GM12878 (cell line): Measurements from ENCODE around the gene EPGN. TPM values are rescaled to one million over a fixed set of nuclear protein-coding genes. Genes with fewer than 3 reads are reported as not detected.

Source experiments
- ATAC-seq: fragments of 200-7000 bp; cut with Tn5 transposase; 3 replicates; pipeline ENCODE4 v1.9.1; 2020; ENCODE audit warnings: mild to moderate bottlenecking, moderate library complexity
- BruUV-seq: library from RNA; stranded (reverse); fragments of 400-500 nt; replicated peaks from 2 replicates; lab custom pipeline; 2021; lab: Mats Ljungman, UMichigan
- CTCF ChIA-PET: fragments of 300-600 bp; sonication (Branson Sonifier 250); formaldehyde crosslinking; extraction: SDS; loops from one replicate; lab custom pipeline; 2021; ENCODE audit warnings: inconsistent platforms; lab: Yijun Ruan, JAX
- POLR2A ChIA-PET: fragments of 350-600 bp; formaldehyde crosslinking; extraction: SDS; loops from one replicate; lab custom pipeline; 2021; ENCODE audit warnings: inconsistent platforms; lab: Charles Lee
- RAD21 ChIA-PET: fragments of 300-600 bp; sonication (Branson Sonifier 250); formaldehyde crosslinking; loops from one replicate; lab custom pipeline; 2023; ENCODE audit warnings: antibody characterized with exemption; ENCODE audit not compliant: unreplicated experiment; lab: Charles Lee
- SMC1A ChIA-PET: fragments of 300-600 bp; sonication (Branson Sonifier 250); formaldehyde crosslinking; loops from one replicate; lab custom pipeline; 2023; ENCODE audit not compliant: unreplicated experiment, uncharacterized antibody; lab: Charles Lee
- DNase-seq: peaks from one replicate; pipeline ENCODE4 v3.0.0-alpha.2; 2011; ENCODE audit warnings: low read depth, low spot score
- FAIRE-seq: peaks from 3 replicates; lab custom pipeline; 2011; peaks lifted over from hg19 to GRCh38; lab: Jason Lieb, UNC
- H2AFZ ChIP-seq: 2 replicates; pipeline ENCODE4 v1.6.0; 2011; ENCODE audit warnings: low read depth, low read length, control low read depth; ENCODE audit not compliant: control insufficient read depth
- H3K27ac ChIP-seq: 2 replicates; pipeline ENCODE4 v1.5.1; 2011; ENCODE audit warnings: control low read depth; ENCODE audit not compliant: control insufficient read depth, insufficient read depth
- H3K27me3 ChIP-seq, 2 experiments: replicated peaks in 1 of 2; 2 replicates each; pipeline versions ENCODE4 v1.6.0 to v1.6.1; 2011; ENCODE audit warnings: low read length in 1 of 2; ENCODE audit not compliant: control insufficient read depth in 2 of 2, insufficient read depth in 2 of 2
- H3K36me3 ChIP-seq, 2 experiments: 2 replicates each; pipeline ENCODE4 v1.5.1; 2011; ENCODE audit warnings: low read length in 1 of 2; ENCODE audit not compliant: control insufficient read depth in 2 of 2, insufficient read depth in 2 of 2
- H3K4me1 ChIP-seq: 2 replicates; pipeline ENCODE4 v1.6.1; 2011; ENCODE audit warnings: mild to moderate bottlenecking, low read length, moderate library complexity, mixed read lengths; ENCODE audit not compliant: control insufficient read depth, insufficient read depth
- H3K4me2 ChIP-seq: 2 replicates; pipeline ENCODE4 v1.6.0; 2011; ENCODE audit warnings: control low read depth; ENCODE audit not compliant: control insufficient read depth, insufficient read depth
- H3K4me3 ChIP-seq: fragments of 200-600 bp; sonication (generic); 2 replicates; pipeline ENCODE4 v1.5.1; 2016
- H3K79me2 ChIP-seq: 2 replicates; pipeline ENCODE4 v1.6.0; 2011; ENCODE audit warnings: low read length; ENCODE audit not compliant: control insufficient read depth, insufficient read depth
- H3K9ac ChIP-seq: 2 replicates; pipeline ENCODE4 v1.8.0; 2011; ENCODE audit warnings: low read length, control low read depth, mixed read lengths; ENCODE audit not compliant: control insufficient read depth, insufficient read depth
- H3K9me3 ChIP-seq: replicated peaks from 3 replicates; pipeline ENCODE4 v1.5.1; 2011; ENCODE audit warnings: mild to moderate bottlenecking, low read length; ENCODE audit not compliant: control insufficient read depth, insufficient read depth
- H4K20me1 ChIP-seq: 2 replicates; pipeline ENCODE4 v1.6.0; 2011; ENCODE audit not compliant: control insufficient read depth, insufficient read depth
- EZH2 ChIP-seq: IDR thresholded peaks from 2 replicates; pipeline ENCODE4 v1.6.1; 2012; ENCODE audit warnings: low read depth, mild to moderate bottlenecking, control low read depth, inconsistent platforms, low read length, borderline replicate concordance; ENCODE audit not compliant: control insufficient read depth
- ZBED1 ChIP-seq: IDR thresholded peaks from 2 replicates; pipeline ENCODE4 v1.6.1; 2016; ENCODE audit warnings: borderline replicate concordance
- WGBS: methylation state at CpG from one replicate; pipeline ENCODE4 v1.1.6; 2016; ENCODE audit warnings: low lambda C conversion rate; ENCODE audit not compliant: insufficient replicate concordance, insufficient coverage; ENCODE audit errors: missing lambda C conversion rate; 5-methylcytosine and 5-hydroxymethylcytosine counted together
- in situ Hi-C: fragments of 300-500 bp; cut with MboI; formaldehyde crosslinking; loops from 9 replicates; pipeline ENCODE4 v1.14.3; 2018; ENCODE audit warnings: mixed read lengths
- intact Hi-C: fragments of 100-400 bp; cut with micrococcal nuclease; formaldehyde crosslinking; loops from one replicate; pipeline ENCODE4 v1.14.2; 2022; ENCODE audit not compliant: unreplicated experiment
- polyA plus RNA-seq, 11 experiments: library from polyadenylated mRNA; depleted of rRNA in 4 of 11; unstranded in 6 of 11; stranded (reverse) in 5 of 11; fragments of >200 nt; fragmentation: Nextera tagmentation in 4 of 11; fragmentation: Illumina TruSeq in 1 of 11; extraction: Ambion mirVana in 4 of 11; extraction: Trizol in 1 of 11; gene quantifications; 1 replicate in 1 of 11; 2 replicates in 10 of 11; pipeline versions ENCODE4 v1.2.1 to v1.2.3, GENCODE V29; 2011 to 2016; ENCODE audit warnings: inconsistent platforms in 2 of 11, missing spikeins in 2 of 11, low read depth in 1 of 11
- total RNA-seq, 4 experiments: library from RNA; depleted of rRNA in 3 of 4; stranded (reverse); fragments of >200 nt in 3 of 4; fragmentation: Illumina TruSeq in 1 of 4; extraction: Trizol in 1 of 4; gene quantifications; 2 replicates each; pipeline versions ENCODE4 v1.2.1 to v1.2.3, GENCODE V29; 2013 to 2021
- TF ChIP-seq, protein P1 (sequence below): fragments of 450-650 bp; formaldehyde crosslinking; IDR thresholded peaks from 2 replicates; pipeline ENCODE4 v1.5.0; 2022; ENCODE audit warnings: mild to moderate bottlenecking, missing genetic modification characterization
- TF ChIP-seq, protein P2 (sequence below): fragments of 450-650 bp; IDR thresholded peaks from 2 replicates; pipeline ENCODE4 v1.6.1; 2017; ENCODE audit warnings: low read depth, mild to moderate bottlenecking, moderate library complexity

The EPGN gene
- total and polyA plus RNA-seq, 10 of the 15 experiments (the other 5 are each of a cell fraction or from before 2014, with no cell fraction given): 0.06 to 0.54 (median 0.28) TPM; not detected in 6

DNA sequence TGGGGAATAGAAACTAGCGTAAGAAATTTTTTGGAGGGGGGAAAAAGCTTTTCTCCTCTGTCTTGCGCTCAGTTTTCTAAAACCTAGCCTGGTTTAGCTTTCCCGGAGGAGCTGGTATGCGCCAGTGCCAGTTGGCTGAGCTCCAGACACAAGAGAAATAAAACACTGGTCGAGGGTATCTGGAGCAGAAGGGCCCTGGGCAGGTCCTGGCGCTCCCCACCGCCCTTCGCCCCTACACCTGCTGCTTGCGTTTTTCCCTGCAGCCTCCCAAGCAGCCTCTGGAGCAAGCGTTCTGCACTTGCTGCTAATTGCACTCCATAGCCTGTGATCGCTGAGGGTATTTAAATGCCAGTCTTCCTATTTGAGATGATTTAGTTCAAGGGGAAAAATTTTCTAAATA, 57.5 kb downstream of the EPGN start:
- ChIA-PET POLR2A (no interaction called here), CTCF (interaction anchor here (1.0 kb wide), 1 partner anchor 259 kb away, joined by 3 read pairs; no protein-coding TSS in a partner anchor), SMC1A (no interaction called here), RAD21 (no interaction called here)
- WGBS: 43% methylated on average over 10 of the region's 11 CpGs
- Histone ChIP-seq H3K36me3 (no peaks in the 10 kb centered on the region), H3K4me1 (no peaks in the 10 kb centered on the region; the same call in 1 of the 2 replicates), H3K9ac (no peak overlapping the region), H3K4me3 (no peak overlapping the region), H4K20me1 (no peaks in the 10 kb centered on the region), H2AFZ (no peak overlapping the region), H3K79me2 (no peaks in the 10 kb centered on the region), H3K27ac (no peak overlapping the region), H3K4me2 (no peak overlapping the region), H3K9me3 (no peaks in the 10 kb centered on the region), H3K27me3 (peaks cover 2 to 10% of the 10 kb centered on the region in 2 experiments; a peak in 3 of 4 replicates)
- no peak for TF ChIP-seq ZBED1
- TF ChIP-seq, protein P1, sequence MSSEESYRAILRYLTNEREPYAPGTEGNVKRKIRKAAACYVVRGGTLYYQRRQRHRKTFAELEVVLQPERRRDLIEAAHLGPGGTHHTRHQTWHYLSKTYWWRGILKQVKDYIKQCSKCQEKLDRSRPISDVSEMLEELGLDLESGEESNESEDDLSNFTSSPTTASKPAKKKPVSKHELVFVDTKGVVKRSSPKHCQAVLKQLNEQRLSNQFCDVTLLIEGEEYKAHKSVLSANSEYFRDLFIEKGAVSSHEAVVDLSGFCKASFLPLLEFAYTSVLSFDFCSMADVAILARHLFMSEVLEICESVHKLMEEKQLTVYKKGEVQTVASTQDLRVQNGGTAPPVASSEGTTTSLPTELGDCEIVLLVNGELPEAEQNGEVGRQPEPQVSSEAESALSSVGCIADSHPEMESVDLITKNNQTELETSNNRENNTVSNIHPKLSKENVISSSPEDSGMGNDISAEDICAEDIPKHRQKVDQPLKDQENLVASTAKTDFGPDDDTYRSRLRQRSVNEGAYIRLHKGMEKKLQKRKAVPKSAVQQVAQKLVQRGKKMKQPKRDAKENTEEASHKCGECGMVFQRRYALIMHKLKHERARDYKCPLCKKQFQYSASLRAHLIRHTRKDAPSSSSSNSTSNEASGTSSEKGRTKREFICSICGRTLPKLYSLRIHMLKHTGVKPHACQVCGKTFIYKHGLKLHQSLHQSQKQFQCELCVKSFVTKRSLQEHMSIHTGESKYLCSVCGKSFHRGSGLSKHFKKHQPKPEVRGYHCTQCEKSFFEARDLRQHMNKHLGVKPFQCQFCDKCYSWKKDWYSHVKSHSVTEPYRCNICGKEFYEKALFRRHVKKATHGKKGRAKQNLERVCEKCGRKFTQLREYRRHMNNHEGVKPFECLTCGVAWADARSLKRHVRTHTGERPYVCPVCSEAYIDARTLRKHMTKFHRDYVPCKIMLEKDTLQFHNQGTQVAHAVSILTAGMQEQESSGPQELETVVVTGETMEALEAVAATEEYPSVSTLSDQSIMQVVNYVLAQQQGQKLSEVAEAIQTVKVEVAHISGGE (CRISPR knock-in tag): no peak
- no peak for TF ChIP-seq EZH2
- TF ChIP-seq, protein P2, sequence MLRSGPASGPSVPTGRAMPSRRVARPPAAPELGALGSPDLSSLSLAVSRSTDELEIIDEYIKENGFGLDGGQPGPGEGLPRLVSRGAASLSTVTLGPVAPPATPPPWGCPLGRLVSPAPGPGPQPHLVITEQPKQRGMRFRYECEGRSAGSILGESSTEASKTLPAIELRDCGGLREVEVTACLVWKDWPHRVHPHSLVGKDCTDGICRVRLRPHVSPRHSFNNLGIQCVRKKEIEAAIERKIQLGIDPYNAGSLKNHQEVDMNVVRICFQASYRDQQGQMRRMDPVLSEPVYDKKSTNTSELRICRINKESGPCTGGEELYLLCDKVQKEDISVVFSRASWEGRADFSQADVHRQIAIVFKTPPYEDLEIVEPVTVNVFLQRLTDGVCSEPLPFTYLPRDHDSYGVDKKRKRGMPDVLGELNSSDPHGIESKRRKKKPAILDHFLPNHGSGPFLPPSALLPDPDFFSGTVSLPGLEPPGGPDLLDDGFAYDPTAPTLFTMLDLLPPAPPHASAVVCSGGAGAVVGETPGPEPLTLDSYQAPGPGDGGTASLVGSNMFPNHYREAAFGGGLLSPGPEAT: no peak
- BruUV-seq: TSS peak; percentile 67
- DNase-seq (no peak), FAIRE-seq (no peak), ATAC-seq (no peak)
- intact Hi-C loops: no loop called here
- in situ Hi-C loops: no loop called here

Other genes starting within 250 kb of the EPGN start
- gene CXCL2, start 209.3 kb upstream of the EPGN start, total RNA-seq (2014; rRNA removed): not detected in 2 replicates
- gene CXCL2, start 209.3 kb upstream of the EPGN start, total RNA-seq (2014; rRNA removed; fragmentation: Illumina TruSeq; extraction: Trizol): not detected in 2 replicates
- gene CXCL2, start 209.3 kb upstream of the EPGN start, total RNA-seq (2021): not detected in 2 replicates
- gene CXCL2, start 209.3 kb upstream of the EPGN start, polyA plus RNA-seq (2011; rRNA removed): not detected in 2 replicates
- not detected in 2 replicates for gene CXCL2, start 209.3 kb upstream of the EPGN start, polyA plus RNA-seq (2014; fragmentation: Illumina TruSeq; extraction: Trizol)
- gene CXCL2, start 209.3 kb upstream of the EPGN start, polyA plus RNA-seq (2014; fragmentation: Nextera tagmentation; extraction: Ambion mirVana): not detected
- not detected in 2 replicates for gene CXCL2, start 209.3 kb upstream of the EPGN start, polyA plus RNA-seq (2014; rRNA removed)
- gene CXCL2, start 209.3 kb upstream of the EPGN start, polyA plus RNA-seq (2016; fragmentation: Nextera tagmentation; extraction: Ambion mirVana): not detected
- 18.4 and 20.1 TPM in 2 replicates for gene MTHFD2L, start 150.4 kb upstream of the EPGN start, total RNA-seq (2014; rRNA removed)
- 14.4 and 19.8 TPM in 2 replicates for gene MTHFD2L, start 150.4 kb upstream of the EPGN start, total RNA-seq (2014; rRNA removed; fragmentation: Illumina TruSeq; extraction: Trizol)
- gene MTHFD2L, start 150.4 kb upstream of the EPGN start, total RNA-seq (2021): 10.6 and 12.5 TPM in 2 replicates
- 16.3 and 24.4 TPM in 2 replicates for gene MTHFD2L, start 150.4 kb upstream of the EPGN start, polyA plus RNA-seq (2011; rRNA removed)
- gene MTHFD2L, start 150.4 kb upstream of the EPGN start, polyA plus RNA-seq (2014; fragmentation: Illumina TruSeq; extraction: Trizol): 8.8 and 10.3 TPM in 2 replicates
- 10 to 100 TPM in 1 of 2 experiments, 1 to 10 TPM in 1; 4.8 to 11.5 TPM for gene MTHFD2L, start 150.4 kb upstream of the EPGN start, polyA plus RNA-seq (2014; fragmentation: Nextera tagmentation; extraction: Ambion mirVana)
- gene MTHFD2L, start 150.4 kb upstream of the EPGN start, polyA plus RNA-seq (2014; rRNA removed): 11.2 and 14.4 TPM in 2 replicates
- 10 to 100 TPM; 20.4 to 25.4 TPM for gene MTHFD2L, start 150.4 kb upstream of the EPGN start, polyA plus RNA-seq (2016; fragmentation: Nextera tagmentation; extraction: Ambion mirVana)
- gene EREG, start 56.7 kb downstream of the EPGN start, total RNA-seq (2014; rRNA removed): not detected in 2 replicates
- gene EREG, start 56.7 kb downstream of the EPGN start, total RNA-seq (2014; rRNA removed; fragmentation: Illumina TruSeq; extraction: Trizol): not detected in 2 replicates
- 0.05 TPM in 1 of 2 replicates, not detected in the other for gene EREG, start 56.7 kb downstream of the EPGN start, total RNA-seq (2021)
- not detected in 2 replicates for gene EREG, start 56.7 kb downstream of the EPGN start, polyA plus RNA-seq (2011; rRNA removed)
- not detected in 2 replicates for gene EREG, start 56.7 kb downstream of the EPGN start, polyA plus RNA-seq (2014; fragmentation: Illumina TruSeq; extraction: Trizol)
- not detected for gene EREG, start 56.7 kb downstream of the EPGN start, polyA plus RNA-seq (2014; fragmentation: Nextera tagmentation; extraction: Ambion mirVana)
- not detected in 2 replicates for gene EREG, start 56.7 kb downstream of the EPGN start, polyA plus RNA-seq (2014; rRNA removed)
- gene EREG, start 56.7 kb downstream of the EPGN start, polyA plus RNA-seq (2016; fragmentation: Nextera tagmentation; extraction: Ambion mirVana): not detected
- not detected in 2 replicates for gene AREG, start 136.7 kb downstream of the EPGN start, total RNA-seq (2014; rRNA removed)
- not detected in 2 replicates for gene AREG, start 136.7 kb downstream of the EPGN start, total RNA-seq (2014; rRNA removed; fragmentation: Illumina TruSeq; extraction: Trizol)
- gene AREG, start 136.7 kb downstream of the EPGN start, total RNA-seq (2021): not detected in 2 replicates
- 0.29 and 0.37 TPM in 2 replicates for gene AREG, start 136.7 kb downstream of the EPGN start, polyA plus RNA-seq (2011; rRNA removed)
- not detected in 2 replicates for gene AREG, start 136.7 kb downstream of the EPGN start, polyA plus RNA-seq (2014; fragmentation: Illumina TruSeq; extraction: Trizol)
- gene AREG, start 136.7 kb downstream of the EPGN start, polyA plus RNA-seq (2014; fragmentation: Nextera tagmentation; extraction: Ambion mirVana): not detected
- 0.09 TPM in 1 of 2 replicates, not detected in the other for gene AREG, start 136.7 kb downstream of the EPGN start, polyA plus RNA-seq (2014; rRNA removed)
- under 1 TPM in 1 of 2 experiments, not detected in 1; 0.25 TPM for gene AREG, start 136.7 kb downstream of the EPGN start, polyA plus RNA-seq (2016; fragmentation: Nextera tagmentation; extraction: Ambion mirVana)